ENCODE measurements around the gene ACAA1.

DNA sequence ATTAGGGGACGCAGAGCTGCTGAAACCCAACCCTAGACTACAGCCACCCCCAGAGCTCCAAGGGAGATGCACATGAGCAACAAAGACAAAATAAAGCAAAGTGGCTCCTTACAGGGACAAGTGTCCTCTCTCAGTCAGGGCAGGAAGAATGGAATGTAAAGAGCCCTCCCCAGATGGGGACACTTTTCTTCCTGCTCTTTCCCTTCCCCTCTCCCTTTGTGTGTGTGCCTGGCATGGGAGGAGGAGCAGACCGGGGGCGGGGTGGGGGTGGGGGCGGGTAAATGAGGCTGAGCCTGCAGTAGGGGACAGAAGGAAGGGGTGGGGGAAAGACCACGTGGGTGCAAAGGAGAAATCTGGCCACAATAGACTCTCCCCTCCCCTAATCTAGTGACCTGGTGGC is 37.4 kb downstream of the ACAA1 start:
- TF ChIP-seq POLR2A (IDR thresholded peaks at IDR 0.05) (no peak), POLR2AphosphoS5 (IDR thresholded peaks at IDR 0.05) (no peak)
- TF ChIP-seq, protein P1, sequence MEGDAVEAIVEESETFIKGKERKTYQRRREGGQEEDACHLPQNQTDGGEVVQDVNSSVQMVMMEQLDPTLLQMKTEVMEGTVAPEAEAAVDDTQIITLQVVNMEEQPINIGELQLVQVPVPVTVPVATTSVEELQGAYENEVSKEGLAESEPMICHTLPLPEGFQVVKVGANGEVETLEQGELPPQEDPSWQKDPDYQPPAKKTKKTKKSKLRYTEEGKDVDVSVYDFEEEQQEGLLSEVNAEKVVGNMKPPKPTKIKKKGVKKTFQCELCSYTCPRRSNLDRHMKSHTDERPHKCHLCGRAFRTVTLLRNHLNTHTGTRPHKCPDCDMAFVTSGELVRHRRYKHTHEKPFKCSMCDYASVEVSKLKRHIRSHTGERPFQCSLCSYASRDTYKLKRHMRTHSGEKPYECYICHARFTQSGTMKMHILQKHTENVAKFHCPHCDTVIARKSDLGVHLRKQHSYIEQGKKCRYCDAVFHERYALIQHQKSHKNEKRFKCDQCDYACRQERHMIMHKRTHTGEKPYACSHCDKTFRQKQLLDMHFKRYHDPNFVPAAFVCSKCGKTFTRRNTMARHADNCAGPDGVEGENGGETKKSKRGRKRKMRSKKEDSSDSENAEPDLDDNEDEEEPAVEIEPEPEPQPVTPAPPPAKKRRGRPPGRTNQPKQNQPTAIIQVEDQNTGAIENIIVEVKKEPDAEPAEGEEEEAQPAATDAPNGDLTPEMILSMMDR (IDR thresholded peaks at IDR 0.05 in 8 of 11, conservative IDR thresholded peaks at IDR 0.05 in 3 of 11), result no peak
